SJCRH30 (cell line): Measurements from ENCODE around the gene TMEM150A. TPM values are rescaled to one million over a fixed set of nuclear protein-coding genes. Genes with fewer than 3 reads are reported as not detected.
A peak's percentile ranks its signal among the peaks of the same experiment; 100 is the strongest.

ENCODE experiments used
- DNase-seq, 2 experiments: peaks; one replicate each; pipeline ENCODE4 v3.0.0-alpha.2; 2015 to 2020
- H3K27ac ChIP-seq: fragments of 250-450 bp; sonication (Bioruptor Pico); 2 replicates; pipeline ENCODE4 v1.5.1; 2020; ENCODE audit warnings: mild to moderate bottlenecking, moderate library complexity
- H3K27me3 ChIP-seq: fragments of 250-450 bp; sonication (Bioruptor Pico); 2 replicates; pipeline ENCODE4 v1.5.1; 2020; ENCODE audit warnings: mild to moderate bottlenecking, moderate library complexity
- H3K36me3 ChIP-seq: fragments of 250-450 bp; sonication (Bioruptor Pico); 2 replicates; pipeline ENCODE4 v1.5.1; 2020; ENCODE audit warnings: mild to moderate bottlenecking, moderate library complexity
- H3K4me1 ChIP-seq: fragments of 250-450 bp; sonication (Bioruptor Pico); 2 replicates; pipeline ENCODE4 v1.5.1; 2020; ENCODE audit warnings: mild to moderate bottlenecking, moderate library complexity
- H3K4me3 ChIP-seq: fragments of 250-450 bp; sonication (Bioruptor Pico); 2 replicates; pipeline ENCODE4 v1.5.1; 2020; ENCODE audit warnings: mild to moderate bottlenecking, moderate library complexity
- H3K9me3 ChIP-seq: fragments of 250-450 bp; sonication (Bioruptor Pico); replicated peaks from 2 replicates; pipeline ENCODE4 v1.5.1; 2020; ENCODE audit warnings: mild to moderate bottlenecking, moderate library complexity
- total RNA-seq: library from RNA; depleted of rRNA; stranded (reverse); fragments of >200 nt; shearing (Covaris generic); gene quantifications from 2 replicates; pipeline ENCODE4 v1.2.3, GENCODE V29; 2014; rRNA removed

TMEM150A gene
- total RNA-seq, 1 experiment from 2014 or later = 5.4 TPM

DNA sequence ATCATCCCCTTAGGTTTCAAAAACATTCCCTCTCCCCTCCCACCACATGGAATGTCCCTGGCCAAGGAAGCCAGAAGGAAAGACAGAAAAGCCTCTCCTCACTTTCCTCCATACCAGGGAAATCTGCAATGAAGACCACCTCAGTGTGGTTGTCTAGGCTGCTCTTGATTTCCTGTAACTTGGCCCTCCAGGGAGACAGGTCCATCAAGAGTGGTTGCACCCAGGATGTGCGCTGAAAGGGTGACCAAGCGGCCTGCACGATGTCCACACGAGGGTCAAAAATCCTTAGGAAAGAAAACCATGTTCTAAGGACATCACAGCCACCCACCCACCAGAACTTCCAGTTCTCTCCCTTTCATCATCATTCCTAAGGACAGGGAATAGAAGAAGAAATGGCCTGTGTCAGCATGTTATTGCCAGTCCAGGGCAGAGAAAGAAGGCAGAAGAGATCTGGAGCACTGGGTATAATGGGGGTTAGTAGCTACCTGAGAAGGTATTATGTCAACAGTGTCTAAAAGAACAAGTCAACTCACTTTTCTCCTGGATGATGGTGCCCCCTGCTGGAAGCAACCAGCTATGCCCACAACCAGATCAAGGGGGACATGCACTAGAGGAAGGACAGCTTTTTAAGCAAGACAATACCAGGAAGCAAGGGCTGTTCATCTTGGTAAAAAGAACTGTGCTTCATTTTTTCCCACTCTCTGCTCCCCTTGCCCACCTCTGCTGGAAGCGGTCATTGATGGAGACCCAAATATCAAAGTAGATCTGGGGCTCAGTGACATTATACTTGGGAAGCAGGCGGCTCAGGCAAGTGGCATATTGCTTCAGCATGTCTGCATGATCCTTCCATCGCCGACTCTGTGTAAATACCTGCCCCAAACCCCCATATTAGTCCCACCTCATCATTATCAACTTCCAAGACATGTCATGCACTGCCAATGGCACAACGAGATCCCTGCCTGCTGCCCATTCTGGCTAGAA is 50.5 kb downstream of the TMEM150A start:
- Histone ChIP-seq H3K27ac (no peak overlapping the region), H3K4me3 (no peak overlapping the region), H3K9me3 (no peaks in the 10 kb centered on the region), H3K4me1 (peaks cover 18% of the 10 kb centered on the region), H3K36me3 (peaks cover 49% of the 10 kb centered on the region), H3K27me3 (no peaks in the 10 kb centered on the region; the same call in 1 of the 2 replicates)
- peak; percentile 78 to 92 for DNase-seq

- peaks cover 6% of the 10 kb centered on the region for H3K27me3 ChIP-seq
- H3K9me3 ChIP-seq = no peaks in the 10 kb centered on the region
- H3K4me1 ChIP-seq = peaks cover 18% of the 10 kb centered on the region
- no peak overlapping the region for H3K27ac ChIP-seq
- no peak for DNase-seq
- peaks cover 64% of the 10 kb centered on the region for H3K36me3 ChIP-seq
- no peak overlapping the region for H3K4me3 ChIP-seq
Observed at GRCh38 chr2:85550486-85550885, 52.0 kb downstream of the TMEM150A start.

DNA sequence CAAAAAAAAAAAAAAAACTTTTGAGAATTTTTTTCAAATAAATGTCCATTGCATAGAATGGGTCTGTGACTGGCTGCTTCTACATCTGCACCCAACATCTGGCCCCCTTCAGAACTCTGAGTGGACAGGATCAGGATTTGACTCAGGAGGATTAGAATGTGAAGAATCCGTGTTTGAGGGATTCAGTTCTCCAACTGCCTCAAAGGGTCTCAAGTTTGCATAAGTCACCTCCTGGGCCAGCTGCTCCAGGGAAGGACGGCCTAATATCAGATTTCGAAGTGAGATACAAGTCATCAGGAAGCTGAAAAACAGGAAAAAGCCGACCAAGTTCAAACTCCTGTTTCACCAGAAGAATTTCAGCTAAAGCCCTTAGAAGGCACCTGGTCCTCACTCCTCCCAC is 52.7 kb downstream of the TMEM150A start:
- H3K27ac ChIP-seq = peak overlapping the region; percentile 10; the same call in 1 of the 2 replicates
- H3K4me1 ChIP-seq = peaks cover 18% of the 10 kb centered on the region
- H3K36me3 ChIP-seq = peaks cover 70% of the 10 kb centered on the region
- no peak overlapping the region for H3K4me3 ChIP-seq
- peak; percentile 71 to 83 for DNase-seq
- no peaks in the 10 kb centered on the region for H3K9me3 ChIP-seq
- peaks cover 6% of the 10 kb centered on the region for H3K27me3 ChIP-seq

DNA sequence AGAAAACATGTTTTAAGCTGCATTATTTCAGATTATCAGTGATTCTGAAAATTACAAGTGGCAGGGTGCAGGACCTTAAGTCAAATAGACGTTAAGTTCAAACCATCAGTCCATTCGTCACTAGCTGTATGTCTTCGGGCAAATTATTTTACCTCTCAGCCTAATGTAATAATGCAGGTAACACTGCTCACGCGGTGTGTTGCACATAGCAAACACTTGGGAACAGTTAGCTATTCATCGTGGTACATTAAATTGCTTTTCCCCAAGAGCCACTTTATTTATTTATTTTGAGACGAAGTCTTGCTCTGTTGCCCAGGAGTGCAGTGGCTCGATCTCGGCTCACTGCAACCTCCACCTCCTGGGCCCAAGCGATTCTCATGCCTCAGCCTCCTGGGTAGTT is 53.4 kb downstream of the TMEM150A start:
- Histone ChIP-seq H3K4me3 (no peak overlapping the region), H3K27me3 (peaks cover 6% of the 10 kb centered on the region), H3K36me3 (peaks cover 74% of the 10 kb centered on the region), H3K4me1 (peaks cover 18% of the 10 kb centered on the region), H3K27ac (no peak overlapping the region), H3K9me3 (no peaks in the 10 kb centered on the region)
- DNase-seq = no peak

DNA sequence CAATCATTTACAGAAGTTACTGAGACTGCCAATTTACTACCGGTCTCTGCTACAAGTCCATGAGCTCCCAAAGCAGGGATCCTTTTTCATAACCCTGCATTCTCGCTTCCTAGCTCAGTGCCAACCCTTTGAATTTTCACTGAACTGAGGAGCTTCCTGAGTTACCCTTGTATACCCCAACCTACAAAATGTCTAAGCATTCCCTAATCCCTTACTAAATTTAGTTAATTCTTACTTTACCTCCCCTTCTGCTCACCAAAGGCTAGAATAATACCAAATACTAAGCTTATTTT is 53.9 kb downstream of the TMEM150A start:
- H3K27ac ChIP-seq = no peak overlapping the region
- peaks cover 75% of the 10 kb centered on the region for H3K36me3 ChIP-seq
- no peak for DNase-seq

More for the DNA sequence above, 53.9 kb downstream of the TMEM150A start:
- Histone ChIP-seq H3K4me1 (peaks cover 18% of the 10 kb centered on the region), H3K27me3 (peaks cover 6% of the 10 kb centered on the region), H3K4me3 (no peak overlapping the region), H3K9me3 (no peaks in the 10 kb centered on the region)

Other genes starting within 250 kb of the TMEM150A start
- 9.3 and 11.0 TPM in 2 replicates for gene RETSAT, start 248.2 kb downstream of the TMEM150A start, total RNA-seq
- 17.2 and 19.3 TPM in 2 replicates for gene ELMOD3, start 247.9 kb downstream of the TMEM150A start, total RNA-seq
- 0.43 and 1.1 TPM in 2 replicates for gene CAPG, start 192.3 kb downstream of the TMEM150A start, total RNA-seq
- gene SH2D6, start 184.0 kb downstream of the TMEM150A start, total RNA-seq = 0.25 and 0.77 TPM in 2 replicates
- 218 and 291 TPM in 2 replicates for gene MAT2A, start 63.5 kb downstream of the TMEM150A start, total RNA-seq
- 37.0 and 38.9 TPM in 2 replicates for gene GGCX, start 41.2 kb downstream of the TMEM150A start, total RNA-seq
- 51.3 and 54.7 TPM in 2 replicates for gene VAMP8, start 25.1 kb downstream of the TMEM150A start, total RNA-seq
- not detected in 2 replicates for gene VAMP5, start 18.3 kb downstream of the TMEM150A start, total RNA-seq
- gene RNF181, start 7.0 kb downstream of the TMEM150A start, total RNA-seq = 91.1 and 111 TPM in 2 replicates
- gene C2orf68, start 9.4 kb upstream of the TMEM150A start, total RNA-seq = 53.6 and 57.9 TPM in 2 replicates
- 120 and 126 TPM in 2 replicates for gene USP39, start 13.5 kb upstream of the TMEM150A start, total RNA-seq
- gene SFTPB, start 65.5 kb upstream of the TMEM150A start, total RNA-seq = not detected in 2 replicates
- gene GNLY, start 91.7 kb upstream of the TMEM150A start, total RNA-seq = not detected in 2 replicates
- gene ATOH8, start 151.3 kb upstream of the TMEM150A start, total RNA-seq = 98.9 and 107 TPM in 2 replicates